HepG2 (cell line): ENCODE data around the gene KLKB1. TPM values are rescaled to one million over a fixed set of nuclear protein-coding genes. Genes with fewer than 3 reads are reported as not detected.

Source experiments
- ATF1 ChIP-seq: IDR thresholded peaks from 2 replicates; pipeline ENCODE4 v1.6.1; 2016; ENCODE audit warnings: mild to moderate bottlenecking, control low read depth
- CBX5 ChIP-seq: sonication (generic); formaldehyde crosslinking; IDR thresholded peaks from 2 replicates; pipeline ENCODE4 v1.4.0; 2020; ENCODE audit warnings: missing genetic modification reagents, borderline replicate concordance
- GABPB1 ChIP-seq: IDR thresholded peaks from 2 replicates; pipeline ENCODE4 v1.6.1; 2016; ENCODE audit warnings: mild to moderate bottlenecking, missing genetic modification reagents, moderate library complexity, missing compliant biosample characterization
- HDAC2 ChIP-seq: sonication (generic); formaldehyde crosslinking; IDR thresholded peaks from 2 replicates; pipeline ENCODE4 v1.4.0; 2020; ENCODE audit warnings: missing genetic modification reagents
- IKZF4 ChIP-seq: sonication (generic); formaldehyde crosslinking; IDR thresholded peaks from 2 replicates; pipeline ENCODE4 v1.5.1; 2020; ENCODE audit warnings: borderline replicate concordance, mild to moderate bottlenecking, low read depth, missing genetic modification reagents; ENCODE audit errors: not compliant biosample characterization
- IRF2 ChIP-seq: IDR thresholded peaks from 2 replicates; pipeline ENCODE4 v1.6.1; 2018; ENCODE audit warnings: missing genetic modification reagents, missing compliant biosample characterization
- LCORL ChIP-seq, 2 experiments: fragments of 450-650 bp in 1 of 2; sonication (generic) in 1 of 2; formaldehyde crosslinking in 1 of 2; IDR thresholded peaks; 2 replicates each; pipeline versions ENCODE4 v1.5.0 to v1.6.1; 2017 to 2020; ENCODE audit warnings: antibody characterized with exemption in 1 of 2, missing genetic modification reagents in 1 of 2
- MED1 ChIP-seq: sonication (generic); formaldehyde crosslinking; IDR thresholded peaks from 2 replicates; pipeline ENCODE4 v1.4.0; 2020; ENCODE audit warnings: missing genetic modification reagents
- MLX ChIP-seq: IDR thresholded peaks from 2 replicates; pipeline ENCODE4 v1.6.1; 2016
- PBX2 ChIP-seq: IDR thresholded peaks from 2 replicates; pipeline ENCODE4 v1.6.1; 2016; ENCODE audit warnings: control low read depth
- PITX1 ChIP-seq: sonication (generic); formaldehyde crosslinking; IDR thresholded peaks from 2 replicates; pipeline ENCODE4 v1.5.1; 2020; ENCODE audit warnings: mild to moderate bottlenecking, missing genetic modification reagents
- POGK ChIP-seq: sonication (generic); formaldehyde crosslinking; conservative IDR thresholded peaks from 2 replicates; pipeline ENCODE4 v1.8.0; 2022; ENCODE audit warnings: mild to moderate bottlenecking, moderate library complexity, missing genetic modification reagents
- PPARG ChIP-seq: conservative IDR thresholded peaks from 2 replicates; pipeline ENCODE4 v1.6.1; 2016; ENCODE audit warnings: missing biosample characterization, missing genetic modification reagents
- SIX1 ChIP-seq: sonication (generic); formaldehyde crosslinking; IDR thresholded peaks from 2 replicates; pipeline ENCODE4 v1.4.0; 2020; ENCODE audit warnings: missing genetic modification reagents, borderline replicate concordance
- SP1 ChIP-seq, 2 experiments: fragments of 450-650 bp in 1 of 2; sonication (generic) in 1 of 2; formaldehyde crosslinking in 1 of 2; IDR thresholded peaks; 2 replicates each; pipeline versions ENCODE4 v1.4.0 to v1.6.1; 2016 to 2020; ENCODE audit warnings: missing genetic modification reagents in 1 of 2
- SP140L ChIP-seq: sonication (generic); formaldehyde crosslinking; IDR thresholded peaks from 2 replicates; pipeline ENCODE4 v1.4.0; 2020; ENCODE audit warnings: missing genetic modification reagents, borderline replicate concordance
- SUZ12 ChIP-seq: fragments of 150-350 bp; IDR thresholded peaks from 2 replicates; pipeline ENCODE4 v1.6.1; 2014; ENCODE audit warnings: low read depth, low read length
- ZBTB42 ChIP-seq: sonication (generic); formaldehyde crosslinking; IDR thresholded peaks from 2 replicates; pipeline ENCODE4 v1.5.0; 2020; ENCODE audit warnings: mild to moderate bottlenecking, missing genetic modification reagents
- ZIK1 ChIP-seq: sonication (generic); formaldehyde crosslinking; IDR thresholded peaks from 2 replicates; pipeline ENCODE4 v1.5.0; 2020; ENCODE audit warnings: mild to moderate bottlenecking, low read depth, missing genetic modification reagents, borderline replicate concordance
- ZNF121 ChIP-seq: sonication (generic); formaldehyde crosslinking; IDR thresholded peaks from 2 replicates; pipeline ENCODE4 v1.5.0; 2020; ENCODE audit warnings: mild to moderate bottlenecking, missing genetic modification reagents
- ZNF160 ChIP-seq: sonication (generic); formaldehyde crosslinking; IDR thresholded peaks from 2 replicates; pipeline ENCODE4 v1.8.0; 2022; ENCODE audit warnings: mild to moderate bottlenecking, inconsistent platforms, missing genetic modification reagents
- ZNF260 ChIP-seq: sonication (generic); formaldehyde crosslinking; IDR thresholded peaks from 2 replicates; pipeline ENCODE4 v1.4.0; 2020; ENCODE audit warnings: missing genetic modification reagents, low read depth, mild to moderate bottlenecking, borderline replicate concordance
- ZNF335 ChIP-seq: sonication (generic); formaldehyde crosslinking; IDR thresholded peaks from 2 replicates; pipeline ENCODE4 v1.4.0; 2020; ENCODE audit warnings: missing genetic modification reagents
- ZNF709 ChIP-seq: sonication (generic); formaldehyde crosslinking; IDR thresholded peaks from 2 replicates; pipeline ENCODE4 v1.5.0; 2020; ENCODE audit warnings: mild to moderate bottlenecking, missing genetic modification reagents
- ZNF747 ChIP-seq: sonication (generic); formaldehyde crosslinking; IDR thresholded peaks from 2 replicates; pipeline ENCODE4 v1.8.1; 2023; ENCODE audit warnings: missing genetic modification reagents, mild to moderate bottlenecking, borderline replicate concordance
- ZNF816 ChIP-seq: sonication (generic); formaldehyde crosslinking; IDR thresholded peaks from 2 replicates; pipeline ENCODE4 v1.8.0; 2022; ENCODE audit warnings: missing genetic modification reagents, mild to moderate bottlenecking, borderline replicate concordance
- ZSCAN12 ChIP-seq: sonication (generic); formaldehyde crosslinking; IDR thresholded peaks from 2 replicates; pipeline ENCODE4 v1.9.0; 2021; ENCODE audit warnings: mild to moderate bottlenecking, missing genetic modification reagents
- polyA plus RNA-seq, 8 experiments: library from polyadenylated mRNA; depleted of rRNA in 3 of 8; stranded (reverse) in 7 of 8; unstranded in 1 of 8; fragments of >200 nt; fragmentation: Illumina TruSeq in 4 of 8; extraction: Trizol in 4 of 8; gene quantifications; 2 replicates each; pipeline versions ENCODE4 v1.2.1 to v1.2.3, GENCODE V29; 2011 to 2016; ENCODE audit warnings: low read depth in 4 of 8, missing spikeins in 1 of 8, mixed read lengths in 1 of 8; ENCODE audit not compliant: insufficient read depth in 1 of 8
- total RNA-seq, 5 experiments: library from RNA; depleted of rRNA; stranded (reverse); fragments of >200 nt; fragmentation: Illumina TruSeq; extraction: Trizol; gene quantifications; 2 replicates each; pipeline ENCODE4 v1.2.3, GENCODE V29; 2016; ENCODE audit warnings: low read depth in 1 of 5

Gene KLKB1
- total and polyA plus RNA-seq, 2 of the 13 experiments (the other 11 are each of a cell fraction or from before 2014, with no cell fraction given): 0.26 to 0.49 TPM

- TF ChIP-seq SUZ12 (no peak), PBX2 (CRISPR knock-in tag) (no peak), ATF1 (CRISPR knock-in tag) (peak; percentile 52; the same call in 1 of the 2 replicates), ZNF160 (no peak), PITX1 (CRISPR knock-in tag) (peak; percentile 78; the same call in 1 of the 2 replicates), GABPB1 (CRISPR knock-in tag) (no peak; the same call in 1 of the 2 replicates), SIX1 (CRISPR knock-in tag) (no peak), IKZF4 (CRISPR knock-in tag) (no peak), SP1 (IDR thresholded peaks at IDR 0.05) (no peak), SP1 (CRISPR knock-in tag; IDR thresholded peaks at IDR 0.05) (no peak), ZBTB42 (CRISPR knock-in tag) (no peak), POGK (CRISPR knock-in tag) (no peak), PPARG (0 out of 2 replicates have a peak, but pooled peaks have one; percentile 28), IRF2 (peak; percentile 45; the same call in 1 of the 2 replicates), HDAC2 (CRISPR knock-in tag) (peak; percentile 73; the same call in 1 of the 2 replicates), MED1 (peak; percentile 77), CBX5 (CRISPR knock-in tag) (no peak), ZIK1 (CRISPR knock-in tag) (no peak), ZNF121 (CRISPR knock-in tag) (no peak), ZNF260 (no peak), ZSCAN12 (CRISPR knock-in tag) (no peak), ZNF816 (peak; percentile 17; the same call in 1 of the 2 replicates), MLX (CRISPR knock-in tag) (peak; percentile 37; the same call in 1 of the 2 replicates), ZNF747 (CRISPR knock-in tag) (no peak), LCORL (IDR thresholded peaks at IDR 0.05) (no peak), LCORL (CRISPR knock-in tag; IDR thresholded peaks at IDR 0.05) (peak; percentile 64; the same call in 1 of the 2 replicates), ZNF335 (CRISPR knock-in tag) (no peak), SP140L (CRISPR knock-in tag) (no peak), ZNF709 (CRISPR knock-in tag) (peak; percentile 57; the same call in 1 of the 2 replicates)
These were observed 38.7 kb downstream of the KLKB1 start, which contains the start of gene F11 (continued) for GRCh38 chr4:186265683-186266652.
